ENCODE measurements around the gene WASF3. TPM values are rescaled to one million over a fixed set of nuclear protein-coding genes. Genes with fewer than 3 reads are reported as not detected.

WASF3 gene
- total and polyA plus RNA-seq, 3 donors from 2014 or later: 27.3 to 36.2 (median 30.8) TPM

- Histone ChIP-seq H3K27me3 (no peaks in the 10 kb centered on the region), H3K9me3 (no peaks in the 10 kb centered on the region), H3K36me3 (ENCODE audit: low read depth, missing control alignments) (no peaks in the 10 kb centered on the region), H3K27ac (no peak overlapping the region), H3K4me3 (no peak overlapping the region), H3K4me1 (no peaks in the 10 kb centered on the region)
- DNase-seq: no peak
- TF ChIP-seq, protein P1, sequence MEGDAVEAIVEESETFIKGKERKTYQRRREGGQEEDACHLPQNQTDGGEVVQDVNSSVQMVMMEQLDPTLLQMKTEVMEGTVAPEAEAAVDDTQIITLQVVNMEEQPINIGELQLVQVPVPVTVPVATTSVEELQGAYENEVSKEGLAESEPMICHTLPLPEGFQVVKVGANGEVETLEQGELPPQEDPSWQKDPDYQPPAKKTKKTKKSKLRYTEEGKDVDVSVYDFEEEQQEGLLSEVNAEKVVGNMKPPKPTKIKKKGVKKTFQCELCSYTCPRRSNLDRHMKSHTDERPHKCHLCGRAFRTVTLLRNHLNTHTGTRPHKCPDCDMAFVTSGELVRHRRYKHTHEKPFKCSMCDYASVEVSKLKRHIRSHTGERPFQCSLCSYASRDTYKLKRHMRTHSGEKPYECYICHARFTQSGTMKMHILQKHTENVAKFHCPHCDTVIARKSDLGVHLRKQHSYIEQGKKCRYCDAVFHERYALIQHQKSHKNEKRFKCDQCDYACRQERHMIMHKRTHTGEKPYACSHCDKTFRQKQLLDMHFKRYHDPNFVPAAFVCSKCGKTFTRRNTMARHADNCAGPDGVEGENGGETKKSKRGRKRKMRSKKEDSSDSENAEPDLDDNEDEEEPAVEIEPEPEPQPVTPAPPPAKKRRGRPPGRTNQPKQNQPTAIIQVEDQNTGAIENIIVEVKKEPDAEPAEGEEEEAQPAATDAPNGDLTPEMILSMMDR (IDR thresholded peaks at IDR 0.05): no peak
- TF ChIP-seq POLR2A (IDR thresholded peaks at IDR 0.05): no peak
- intact Hi-C loops (cut with DNase I; ENCODE audit: low total_unique reads): no loop called here
Measured at GRCh38 chr13:26525528-26525927, 32.0 kb upstream of the WASF3 start.

DNA sequence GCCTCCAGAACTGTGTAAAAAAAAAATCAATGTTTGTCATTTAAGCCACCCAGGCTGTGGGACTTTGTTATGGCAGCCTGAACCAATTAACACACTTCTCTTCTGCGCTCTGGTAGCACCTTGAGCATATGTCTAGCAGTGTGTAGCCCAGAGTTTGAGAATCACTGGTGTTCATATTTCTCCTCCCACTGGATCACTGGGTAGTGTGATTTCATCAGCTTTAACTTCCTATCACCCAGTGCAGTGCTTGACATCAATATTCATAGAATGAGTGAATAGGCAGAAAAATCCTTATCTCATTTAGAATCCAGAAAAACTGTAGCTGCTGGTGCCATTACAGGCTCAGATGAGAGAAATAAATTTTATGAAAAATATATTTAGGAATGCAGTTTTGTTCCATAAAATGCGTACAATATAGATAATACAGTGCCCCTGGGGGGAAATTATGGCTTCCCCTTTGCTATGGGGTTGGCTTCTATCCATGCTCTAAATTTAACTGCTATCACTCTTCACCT lies 30.7 kb upstream of the WASF3 start:
- 78 to 80% methylated on average over 2 of the region's 2 CpGs for WGBS, 2 donors
- Histone ChIP-seq H3K27me3 (no peaks in the 10 kb centered on the region), H3K9me3 (no peaks in the 10 kb centered on the region), H3K36me3 (ENCODE audit: low read depth, missing control alignments) (no peaks in the 10 kb centered on the region), H3K4me3 (no peak overlapping the region), H3K27ac (no peak overlapping the region), H3K4me1 (no peaks in the 10 kb centered on the region)
- DNase-seq: no peak
- no peak for TF ChIP-seq POLR2A (IDR thresholded peaks at IDR 0.05)
- TF ChIP-seq, protein P1 (IDR thresholded peaks at IDR 0.05): no peak
- intact Hi-C loops (cut with DNase I; ENCODE audit: low total_unique reads): no loop called here

GRCh38 chr13:26528527-26528926 lies 29.0 kb upstream of the WASF3 start:
- no peaks in the 10 kb centered on the region for H3K9me3 ChIP-seq
- no peaks in the 10 kb centered on the region for H3K4me1 ChIP-seq
- no peak for DNase-seq
- no peaks in the 10 kb centered on the region for H3K27me3 ChIP-seq
- TF ChIP-seq POLR2A (IDR thresholded peaks at IDR 0.05): no peak
- TF ChIP-seq, protein P1 (IDR thresholded peaks at IDR 0.05): no peak
- no peak overlapping the region for H3K4me3 ChIP-seq
- H3K36me3 ChIP-seq (ENCODE audit: low read depth, missing control alignments): no peaks in the 10 kb centered on the region
- H3K27ac ChIP-seq: no peak overlapping the region
- intact Hi-C loops (cut with DNase I; ENCODE audit: low total_unique reads): no loop called here
- 37 to 39% methylated on average over 1 of the region's 1 CpG for WGBS, 2 donors

DNA sequence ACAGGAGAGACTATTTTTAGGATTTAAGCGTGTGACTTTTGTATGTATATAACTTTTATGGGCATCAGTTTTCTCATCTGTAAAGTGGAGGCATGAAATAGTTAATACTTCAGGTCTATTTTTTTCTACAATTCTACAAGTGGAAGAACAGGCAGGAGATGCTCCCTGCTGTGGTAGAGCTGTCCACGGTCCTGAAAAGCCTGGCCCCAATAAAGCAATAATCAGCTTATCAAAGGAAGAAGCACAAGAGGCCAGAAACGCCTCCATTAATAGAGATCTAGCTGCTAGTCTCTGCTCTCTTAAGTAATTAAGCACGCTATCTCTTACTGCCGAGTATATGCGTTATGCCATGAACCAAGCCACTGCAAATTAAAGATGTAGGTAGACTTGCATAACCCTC lies 28.0 kb upstream of the WASF3 start:
- peak; percentile 37 for DNase-seq
- intact Hi-C loops (cut with DNase I; ENCODE audit: low total_unique reads): no loop called here
- H3K9me3 ChIP-seq: no peaks in the 10 kb centered on the region
- H3K4me1 ChIP-seq: no peaks in the 10 kb centered on the region
- H3K36me3 ChIP-seq (ENCODE audit: low read depth, missing control alignments): no peaks in the 10 kb centered on the region
- no peak overlapping the region for H3K27ac ChIP-seq
- no peak for TF ChIP-seq POLR2A (IDR thresholded peaks at IDR 0.05)
- TF ChIP-seq, protein P1 (IDR thresholded peaks at IDR 0.05): no peak
- H3K27me3 ChIP-seq: no peaks in the 10 kb centered on the region
- H3K4me3 ChIP-seq: no peak overlapping the region
- 20 to 26% methylated on average over 6 of the region's 6 CpGs for WGBS, 2 donors

GRCh38 chr13:26531742-26532141 lies 25.7 kb upstream of the WASF3 start:
- H3K27me3 ChIP-seq: no peaks in the 10 kb centered on the region
- H3K27ac ChIP-seq: no peak overlapping the region
- no peaks in the 10 kb centered on the region for H3K9me3 ChIP-seq
- TF ChIP-seq, protein P1 (IDR thresholded peaks at IDR 0.05): no peak
- TF ChIP-seq POLR2A (IDR thresholded peaks at IDR 0.05): no peak
- intact Hi-C loops (cut with DNase I; ENCODE audit: low total_unique reads): no loop called here
- no peaks in the 10 kb centered on the region for H3K36me3 ChIP-seq (ENCODE audit: low read depth, missing control alignments)
- H3K4me1 ChIP-seq: no peaks in the 10 kb centered on the region
- H3K4me3 ChIP-seq: no peak overlapping the region
- 67 to 85% methylated on average over 3 of the region's 3 CpGs for WGBS, 2 donors
- no peak for DNase-seq
